Left cardiac atrium (tissue), 4 donors: ENCODE measurements around the gene LDLRAD4. TPM values are rescaled to one million over a fixed set of nuclear protein-coding genes. Genes with fewer than 3 reads are reported as not detected.

ENCODE experiments used
- ATAC-seq, 2 donors: fragments of 200-7000 bp; cut with Tn5 transposase; one replicate each; pipeline ENCODE4 v1.9.1; 2020; ENCODE audit warnings: mild to moderate bottlenecking in 2 of 2, moderate library complexity in 2 of 2
- DNase-seq: peaks from one replicate; pipeline ENCODE4 v3.0.0-alpha.2; 2020
- intact Hi-C, 2 donors: fragments of 100-400 bp; cut with DNase I; formaldehyde crosslinking; loops; one replicate each; pipeline versions ENCODE4 v1.14.1 to v1.15.1; 2022 to 2023
- total RNA-seq, 2 donors: library from RNA; stranded (reverse); fragmentation: NEBNext Ultra II Directional; extraction: Animal tissue kit (Norgen Biotek cat#: 25700); gene quantifications; one replicate each; pipeline ENCODE4 v1.2.1, GENCODE V29; 2021
- donor health status: DM: no; HTN: yes; CAD: no.
- donor health status: DM: no; HTN: yes; CAD: no; lungs with severe emphysema.
- donor health status: DM: yes; HTN: yes; CAD: no.
- donor health status: Dilated cardiomyopathy.

The LDLRAD4 gene
- total RNA-seq, 2 donors from 2014 or later = 28.9 to 80.2 TPM

GRCh38 chr18:13309748-13310670 is 91.4 kb downstream of the LDLRAD4 start:
- ATAC-seq = no peak
- DNase-seq = no peak
- intact Hi-C loops = no loop called here

GRCh38 chr18:13311193-13311592 is 92.6 kb downstream of the LDLRAD4 start:
- DNase-seq (no peak), ATAC-seq (no peak)
- intact Hi-C loops = no loop called here

- intact Hi-C loops = no loop called here
- no peak for ATAC-seq
Measured at GRCh38 chr18:13312515-13312914, 94.0 kb downstream of the LDLRAD4 start.

GRCh38 chr18:13313006-13313686 is 94.6 kb downstream of the LDLRAD4 start:
- intact Hi-C loops = no loop called here
- DNase-seq = no peak
- ATAC-seq = no peak

More at GRCh38 chr18:13312515-13312914, 94.0 kb downstream of the LDLRAD4 start:
- DNase-seq = no peak

GRCh38 chr18:13315000-13315399 is 96.4 kb downstream of the LDLRAD4 start:
- ATAC-seq = no peak
- no peak for DNase-seq
- intact Hi-C loops = no loop called here

- ATAC-seq (no peak), DNase-seq (no peak)
- intact Hi-C loops = no loop called here
Measured at GRCh38 chr18:13316063-13316462, 97.5 kb downstream of the LDLRAD4 start.

- intact Hi-C loops = no loop called here
- DNase-seq (no peak), ATAC-seq (no peak)
Measured at GRCh38 chr18:13317801-13318200, 99.2 kb downstream of the LDLRAD4 start.

GRCh38 chr18:13318731-13319501 is 100.4 kb downstream of the LDLRAD4 start:
- DNase-seq = no peak
- ATAC-seq = peak; percentile 25 to 59
- intact Hi-C loops = no loop called here

- ATAC-seq (peak; percentile 12 to 17), DNase-seq (no peak)
- intact Hi-C loops = no loop called here
Measured at GRCh38 chr18:13319629-13320028, 101.1 kb downstream of the LDLRAD4 start.

GRCh38 chr18:13320096-13320495 is 101.5 kb downstream of the LDLRAD4 start:
- DNase-seq (no peak), ATAC-seq (no peak)
- intact Hi-C loops = no loop called here

GRCh38 chr18:13320891-13321425 is 102.4 kb downstream of the LDLRAD4 start:
- no peak for DNase-seq
- no peak for ATAC-seq
- intact Hi-C loops = no loop called here

- intact Hi-C loops = no loop called here
- no peak for DNase-seq
- no peak for ATAC-seq
Measured at GRCh38 chr18:13321923-13322322, 103.4 kb downstream of the LDLRAD4 start.

GRCh38 chr18:13323186-13323585 is 104.6 kb downstream of the LDLRAD4 start:
- ATAC-seq = no peak
- intact Hi-C loops = no loop called here
- DNase-seq = no peak

GRCh38 chr18:13324880-13325279 is 106.3 kb downstream of the LDLRAD4 start:
- ATAC-seq = no peak
- no peak for DNase-seq
- intact Hi-C loops = no loop called here

- no peak for ATAC-seq
- intact Hi-C loops = no loop called here
- no peak for DNase-seq
Measured at GRCh38 chr18:13328213-13328612, 109.7 kb downstream of the LDLRAD4 start.

- no peak for ATAC-seq
- intact Hi-C loops = no loop called here
Measured at GRCh38 chr18:13330996-13331395, 112.4 kb downstream of the LDLRAD4 start.

GRCh38 chr18:13331846-13332245 is 113.3 kb downstream of the LDLRAD4 start:
- ATAC-seq = no peak
- DNase-seq = no peak
- intact Hi-C loops = no loop called here

More at GRCh38 chr18:13330996-13331395, 112.4 kb downstream of the LDLRAD4 start:
- no peak for DNase-seq

GRCh38 chr18:13332874-13333273 is 114.3 kb downstream of the LDLRAD4 start:
- DNase-seq = no peak
- intact Hi-C loops = no loop called here
- ATAC-seq = no peak

- ATAC-seq (no peak), DNase-seq (no peak)
- intact Hi-C loops = no loop called here
Measured at GRCh38 chr18:13335903-13336302, 117.3 kb downstream of the LDLRAD4 start.
